ENCODE results near the gene EML2. TPM values are rescaled to one million over a fixed set of nuclear protein-coding genes. Genes with fewer than 3 reads are reported as not detected.
"Not testable (repeated sequence)": the region's sequence is repeated elsewhere in the genome, so short reads cannot be mapped to it uniquely, and the experiment has no call there.

Gene EML2, protein sequence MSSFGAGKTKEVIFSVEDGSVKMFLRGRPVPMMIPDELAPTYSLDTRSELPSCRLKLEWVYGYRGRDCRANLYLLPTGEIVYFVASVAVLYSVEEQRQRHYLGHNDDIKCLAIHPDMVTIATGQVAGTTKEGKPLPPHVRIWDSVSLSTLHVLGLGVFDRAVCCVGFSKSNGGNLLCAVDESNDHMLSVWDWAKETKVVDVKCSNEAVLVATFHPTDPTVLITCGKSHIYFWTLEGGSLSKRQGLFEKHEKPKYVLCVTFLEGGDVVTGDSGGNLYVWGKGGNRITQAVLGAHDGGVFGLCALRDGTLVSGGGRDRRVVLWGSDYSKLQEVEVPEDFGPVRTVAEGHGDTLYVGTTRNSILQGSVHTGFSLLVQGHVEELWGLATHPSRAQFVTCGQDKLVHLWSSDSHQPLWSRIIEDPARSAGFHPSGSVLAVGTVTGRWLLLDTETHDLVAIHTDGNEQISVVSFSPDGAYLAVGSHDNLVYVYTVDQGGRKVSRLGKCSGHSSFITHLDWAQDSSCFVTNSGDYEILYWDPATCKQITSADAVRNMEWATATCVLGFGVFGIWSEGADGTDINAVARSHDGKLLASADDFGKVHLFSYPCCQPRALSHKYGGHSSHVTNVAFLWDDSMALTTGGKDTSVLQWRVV
- 19.3 TPM for total RNA-seq
- polyA plus RNA-seq: 55.2 TPM
- long read RNA-seq, donor 1: 0 reads
- long read RNA-seq, donor 2, partial matches to known transcripts: 0 of 8 reads
- long read RNA-seq, donor 2, other reads (novel, unspliced or antisense): 0 of 8 reads
- long read RNA-seq, donor 3, partial matches to known transcripts: 0 of 5 reads
- long read RNA-seq, donor 3, other reads (novel, unspliced or antisense): 0 of 5 reads
- long read RNA-seq, donor 4, partial matches to known transcripts: 0 of 4 reads
- long read RNA-seq, donor 4, other reads (novel, unspliced or antisense): 0 of 4 reads
- long read RNA-seq, donor 5, transcript EML2-201 (19 exons, 2,264 nt): major isoform, 5 of 10 reads
- long read RNA-seq, donor 5, partial matches to known transcripts: 0 of 10 reads
- long read RNA-seq, donor 5, other reads (novel, unspliced or antisense): 0 of 10 reads
- long read RNA-seq, donor 6, transcript EML2-201 (19 exons, 2,264 nt): major isoform, 5 of 6 reads
- long read RNA-seq, donor 6, partial matches to known transcripts: 0 of 6 reads
- long read RNA-seq, donor 6, other reads (novel, unspliced or antisense): 0 of 6 reads
- long read RNA-seq, donor 7, partial matches to known transcripts: 0 of 3 reads
- long read RNA-seq, donor 7, other reads (novel, unspliced or antisense): 0 of 3 reads
- long read RNA-seq, donor 8, partial matches to known transcripts: 0 of 3 reads
- long read RNA-seq, donor 8, other reads (novel, unspliced or antisense): 0 of 3 reads
- long read RNA-seq, donor 9, partial matches to known transcripts: 0 of 3 reads
- long read RNA-seq, donor 9, other reads (novel, unspliced or antisense): 0 of 3 reads
- long read RNA-seq, donor 10, partial matches to known transcripts: 0 of 5 reads
- long read RNA-seq, donor 10, other reads (novel, unspliced or antisense): 0 of 5 reads

DNA sequence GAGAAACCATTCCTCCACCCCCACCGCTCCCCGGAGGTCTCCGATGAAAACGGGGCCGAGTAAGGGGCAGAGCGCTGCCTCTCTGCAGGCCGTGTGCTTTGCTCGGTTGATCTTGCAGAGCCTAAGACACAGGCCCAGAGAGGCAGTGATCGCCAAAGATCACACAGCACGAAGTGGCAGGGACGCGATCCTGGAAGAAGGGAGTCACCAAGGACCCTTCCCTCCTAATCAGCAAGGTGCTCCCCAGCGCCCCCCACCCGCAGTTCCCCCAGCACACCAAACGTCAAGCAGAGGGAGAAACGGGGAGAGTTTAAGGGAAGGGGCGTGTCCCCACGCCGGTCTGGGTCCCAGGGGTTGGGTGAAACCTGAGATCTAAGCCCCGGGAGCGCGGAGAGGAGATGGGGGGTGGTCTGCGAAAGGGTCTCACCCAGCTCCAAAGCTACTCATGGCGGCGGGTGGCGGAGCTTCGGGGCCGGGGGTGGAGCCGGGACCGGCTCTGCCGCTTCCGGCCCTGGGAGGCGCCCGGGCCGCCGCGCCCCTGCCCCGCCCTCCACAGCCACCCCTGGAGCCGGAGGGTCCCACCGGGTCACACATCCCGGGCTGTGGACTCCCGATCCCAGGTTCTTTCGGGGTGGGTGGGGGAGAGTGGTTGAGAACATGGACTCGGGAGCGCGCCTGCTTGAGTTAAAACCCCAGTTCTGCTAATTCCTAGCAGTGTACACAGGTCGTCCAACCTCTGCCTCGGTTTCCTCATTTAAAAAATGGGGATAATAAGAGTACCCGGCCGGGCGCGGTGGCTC is at the start of gene EML2:
TSS of gene EML2 (minus strand) at position 468 of the 800 bp plus-strand sequence. CDS start at position 447, 21 bp downstream.
- Histone ChIP-seq H3K27me3 (ENCODE audit: control insufficient read depth in 2 of 2, insufficient read depth in 1 of 2, low read length in 1 of 2) (peaks cover 8 to 36% of the 10 kb centered on the region in 2 donors), H3K9me3 (ENCODE audit: control insufficient read depth in 2 of 2, insufficient read depth in 1 of 2, low read length in 1 of 2) (peaks cover 0 to 11% of the 10 kb centered on the region in 2 donors), H3K36me3 (ENCODE audit: control insufficient read depth in 2 of 2, insufficient read depth in 2 of 2, low read length in 1 of 2) (peaks cover 2 to 5% of the 10 kb centered on the region in 2 donors), H3K27ac (ENCODE audit: low read depth in 1 of 2, low read length in 1 of 2) (peak within 1 kb of the TSS; percentile 17 to 61), H3K4me3 (ENCODE audit: low read length in 2 of 2) (peak within 1 kb of the TSS; percentile 86), H3K4me1 (ENCODE audit: control insufficient read depth in 2 of 2, insufficient read depth in 2 of 2, low read length in 2 of 2) (peaks cover 17 to 40% of the 10 kb centered on the region in 2 donors)
- 5% methylated on average over 52 of the region's 52 CpGs for WGBS
- peak in 3 of 9 donors; percentile 58 to 79 (median 64) for DNase-seq (ENCODE audit: low read depth in 6 of 9, low spot score in 9 of 9)

DNA sequence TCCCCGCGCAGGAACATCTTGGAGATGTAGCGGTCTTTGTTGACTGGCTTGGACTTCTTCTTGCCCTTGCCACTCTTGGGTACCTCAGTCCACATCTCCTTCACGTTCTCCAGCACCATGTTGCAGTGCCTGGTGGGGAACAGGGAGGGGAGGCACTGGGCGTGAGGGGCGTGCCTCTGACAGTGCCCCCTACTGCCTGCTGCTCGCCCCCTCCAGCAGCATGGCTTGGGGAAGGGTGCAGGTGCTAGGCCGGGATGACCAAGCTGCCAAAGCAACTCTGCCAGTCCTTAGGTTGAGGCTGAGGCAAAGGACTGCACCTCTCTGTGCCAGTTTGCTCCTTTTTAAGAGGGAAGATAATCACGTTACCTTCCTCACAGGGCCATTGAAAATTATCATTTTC is 48.4 kb upstream of the EML2 start:
- WGBS: 97% methylated on average over 9 of the region's 9 CpGs

DNA sequence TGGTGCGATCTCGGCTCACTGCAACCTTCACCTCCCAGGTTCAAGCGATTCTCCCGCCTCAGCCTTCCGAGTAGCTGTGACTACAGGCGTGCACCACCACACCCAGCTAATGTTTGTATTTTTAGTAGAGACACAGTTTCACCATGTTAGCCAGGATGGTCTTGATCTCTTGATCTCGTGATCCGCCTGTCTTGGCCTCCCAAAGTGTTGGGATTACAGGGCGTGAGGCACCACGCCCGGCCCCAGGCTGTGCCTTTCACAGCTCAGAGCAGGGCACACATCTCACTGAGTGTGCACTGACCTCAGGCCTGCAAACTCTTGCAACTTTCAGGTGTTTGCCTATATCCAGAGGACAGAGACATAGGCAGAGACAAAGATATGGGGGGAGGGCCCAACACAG is 45.8 kb upstream of the EML2 start:
- peaks cover 0 to 14% of the 10 kb centered on the region in 2 donors for H3K27me3 ChIP-seq (ENCODE audit: control insufficient read depth in 2 of 2, insufficient read depth in 1 of 2, low read length in 1 of 2)
- not testable (repeated sequence) for H3K4me3 ChIP-seq (ENCODE audit: low read length in 2 of 2); H3K27ac ChIP-seq (ENCODE audit: low read depth in 1 of 2, low read length in 1 of 2); DNase-seq (ENCODE audit: low read depth in 6 of 9, low spot score in 9 of 9); H3K9me3 ChIP-seq (ENCODE audit: control insufficient read depth in 2 of 2, insufficient read depth in 1 of 2, low read length in 1 of 2); H3K4me1 ChIP-seq (ENCODE audit: control insufficient read depth in 2 of 2, insufficient read depth in 2 of 2, low read length in 2 of 2)
- WGBS: 89% methylated on average over 11 of the region's 11 CpGs
- H3K36me3 ChIP-seq (ENCODE audit: control insufficient read depth in 2 of 2, insufficient read depth in 2 of 2, low read length in 1 of 2): peaks cover 45% of the 10 kb centered on the region in 2 donors

More for the DNA sequence above, 48.4 kb upstream of the EML2 start:
- H3K36me3 ChIP-seq (ENCODE audit: control insufficient read depth in 2 of 2, insufficient read depth in 2 of 2, low read length in 1 of 2): peaks cover 45% of the 10 kb centered on the region in 2 donors
- H3K9me3 ChIP-seq (ENCODE audit: control insufficient read depth in 2 of 2, insufficient read depth in 1 of 2, low read length in 1 of 2): no peaks in the 10 kb centered on the region
- H3K27me3 ChIP-seq (ENCODE audit: control insufficient read depth in 2 of 2, insufficient read depth in 1 of 2, low read length in 1 of 2): no peaks in the 10 kb centered on the region
- peaks cover 6 to 9% of the 10 kb centered on the region in 2 donors for H3K4me1 ChIP-seq (ENCODE audit: control insufficient read depth in 2 of 2, insufficient read depth in 2 of 2, low read length in 2 of 2)
- no peak overlapping the region for H3K4me3 ChIP-seq (ENCODE audit: low read length in 2 of 2)
- H3K27ac ChIP-seq (ENCODE audit: low read depth in 1 of 2, low read length in 1 of 2): no peak overlapping the region
- no peak for DNase-seq (ENCODE audit: low read depth in 6 of 9, low spot score in 9 of 9)

DNA sequence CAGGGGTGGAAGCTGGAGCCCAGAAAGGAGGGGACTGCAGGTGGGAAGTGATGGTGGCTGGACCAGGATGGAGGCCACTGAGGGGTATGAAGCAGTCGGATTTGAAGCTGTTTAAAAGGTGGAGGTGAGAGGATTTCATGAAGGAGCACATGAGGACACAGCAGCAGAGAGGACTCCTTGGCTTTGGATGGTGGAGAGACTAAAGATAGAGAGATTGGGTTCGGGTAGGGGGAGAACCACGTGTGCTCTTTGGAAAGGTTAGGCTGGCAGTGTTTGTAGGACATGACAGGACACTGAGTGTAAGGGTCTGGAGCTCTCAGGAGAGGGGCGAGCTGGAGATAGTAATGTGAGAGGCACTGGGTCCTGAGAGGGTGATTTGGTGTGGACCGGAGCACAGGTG is 43.7 kb upstream of the EML2 start:
- peaks cover 0 to under 1% of the 10 kb centered on the region in 2 donors for H3K9me3 ChIP-seq (ENCODE audit: control insufficient read depth in 2 of 2, insufficient read depth in 1 of 2, low read length in 1 of 2)
- H3K27ac ChIP-seq (ENCODE audit: low read depth in 1 of 2, low read length in 1 of 2): no peak overlapping the region
- no peak for DNase-seq (ENCODE audit: low read depth in 6 of 9, low spot score in 9 of 9)
- peaks cover 34 to 39% of the 10 kb centered on the region in 2 donors for H3K36me3 ChIP-seq (ENCODE audit: control insufficient read depth in 2 of 2, insufficient read depth in 2 of 2, low read length in 1 of 2)
- peaks cover 5 to 11% of the 10 kb centered on the region in 2 donors for H3K4me1 ChIP-seq (ENCODE audit: control insufficient read depth in 2 of 2, insufficient read depth in 2 of 2, low read length in 2 of 2)
- WGBS: 96% methylated on average over 5 of the region's 5 CpGs
- peaks cover 12 to 36% of the 10 kb centered on the region in 2 donors for H3K27me3 ChIP-seq (ENCODE audit: control insufficient read depth in 2 of 2, insufficient read depth in 1 of 2, low read length in 1 of 2)
- no peak overlapping the region for H3K4me3 ChIP-seq (ENCODE audit: low read length in 2 of 2)

DNA sequence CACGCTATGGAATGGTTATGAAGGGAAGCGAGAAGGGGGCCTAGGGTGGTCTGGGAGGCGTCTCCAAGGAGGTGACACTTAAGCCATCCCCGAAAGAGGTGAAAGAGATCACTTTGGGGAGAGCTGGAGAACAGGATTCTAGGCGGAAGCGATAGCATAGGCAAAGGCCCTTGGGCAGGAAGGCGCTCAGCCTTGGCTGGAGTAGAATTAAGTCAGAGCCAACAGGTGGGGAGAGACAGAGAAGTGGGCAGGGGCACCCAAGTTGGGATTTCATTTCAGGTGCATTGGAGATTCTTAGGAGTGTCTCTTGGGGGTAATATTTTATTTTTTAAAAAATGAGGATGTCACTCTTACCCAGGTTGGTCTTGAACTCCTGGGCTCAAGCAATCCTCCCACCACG is 42.9 kb upstream of the EML2 start:
- whole genome bisulfite sequencing: 90% methylated on average over 8 of the region's 8 CpGs
- no peak overlapping the region for H3K4me3 ChIP-seq (ENCODE audit: low read length in 2 of 2)

DNA sequence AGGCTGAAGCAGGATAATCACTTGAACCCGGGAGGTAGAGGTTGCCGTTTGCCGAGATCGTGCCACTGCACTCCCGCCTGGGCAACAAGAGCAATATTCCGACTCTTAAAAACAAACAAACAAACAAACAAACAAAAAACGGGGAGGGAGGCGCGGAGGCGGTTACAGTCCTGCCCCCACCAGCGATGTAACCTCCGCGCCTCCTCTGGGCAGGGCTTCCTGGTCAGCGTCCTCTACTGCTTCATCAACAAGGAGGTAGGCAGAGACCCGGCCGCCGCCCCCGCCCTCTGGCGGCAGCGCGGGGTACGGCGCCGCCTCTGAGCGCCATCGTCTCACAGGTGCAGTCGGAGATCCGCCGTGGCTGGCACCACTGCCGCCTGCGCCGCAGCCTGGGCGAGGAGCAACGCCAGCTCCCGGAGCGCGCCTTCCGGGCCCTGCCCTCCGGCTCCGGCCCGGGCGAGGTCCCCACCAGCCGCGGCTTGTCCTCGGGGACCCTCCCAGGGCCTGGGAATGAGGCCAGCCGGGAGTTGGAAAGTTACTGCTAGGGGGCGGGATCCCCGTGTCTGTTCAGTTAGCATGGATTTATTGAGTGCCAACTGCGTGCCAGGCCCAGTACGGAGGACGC is 42.3 kb upstream of the EML2 start:
- no peak overlapping the region for H3K27ac ChIP-seq (ENCODE audit: low read depth in 1 of 2, low read length in 1 of 2)
- peak overlapping the region; percentile 16 to 34 for H3K4me3 ChIP-seq (ENCODE audit: low read length in 2 of 2)
- peaks cover 0 to 7% of the 10 kb centered on the region in 2 donors for H3K9me3 ChIP-seq (ENCODE audit: control insufficient read depth in 2 of 2, insufficient read depth in 1 of 2, low read length in 1 of 2)
- peaks cover 26 to 50% of the 10 kb centered on the region in 2 donors for H3K27me3 ChIP-seq (ENCODE audit: control insufficient read depth in 2 of 2, insufficient read depth in 1 of 2, low read length in 1 of 2)
- DNase-seq (ENCODE audit: low read depth in 6 of 9, low spot score in 9 of 9): peak; percentile 43 to 91 (median 76)
- peaks cover 8 to 24% of the 10 kb centered on the region in 2 donors for H3K4me1 ChIP-seq (ENCODE audit: control insufficient read depth in 2 of 2, insufficient read depth in 2 of 2, low read length in 2 of 2)
- H3K36me3 ChIP-seq (ENCODE audit: control insufficient read depth in 2 of 2, insufficient read depth in 2 of 2, low read length in 1 of 2): peaks cover 22 to 27% of the 10 kb centered on the region in 2 donors
- 4% methylated on average over 51 of the region's 51 CpGs for WGBS

More for the DNA sequence above, 42.9 kb upstream of the EML2 start:
- DNase-seq (ENCODE audit: low read depth in 6 of 9, low spot score in 9 of 9): no peak
- H3K9me3 ChIP-seq (ENCODE audit: control insufficient read depth in 2 of 2, insufficient read depth in 1 of 2, low read length in 1 of 2): peaks cover 0 to 7% of the 10 kb centered on the region in 2 donors
- H3K36me3 ChIP-seq (ENCODE audit: control insufficient read depth in 2 of 2, insufficient read depth in 2 of 2, low read length in 1 of 2): peaks cover 26 to 31% of the 10 kb centered on the region in 2 donors
- peaks cover 8 to 19% of the 10 kb centered on the region in 2 donors for H3K4me1 ChIP-seq (ENCODE audit: control insufficient read depth in 2 of 2, insufficient read depth in 2 of 2, low read length in 2 of 2)
- H3K27me3 ChIP-seq (ENCODE audit: control insufficient read depth in 2 of 2, insufficient read depth in 1 of 2, low read length in 1 of 2): peaks cover 20 to 44% of the 10 kb centered on the region in 2 donors
- H3K27ac ChIP-seq (ENCODE audit: low read depth in 1 of 2, low read length in 1 of 2): no peak overlapping the region

DNA sequence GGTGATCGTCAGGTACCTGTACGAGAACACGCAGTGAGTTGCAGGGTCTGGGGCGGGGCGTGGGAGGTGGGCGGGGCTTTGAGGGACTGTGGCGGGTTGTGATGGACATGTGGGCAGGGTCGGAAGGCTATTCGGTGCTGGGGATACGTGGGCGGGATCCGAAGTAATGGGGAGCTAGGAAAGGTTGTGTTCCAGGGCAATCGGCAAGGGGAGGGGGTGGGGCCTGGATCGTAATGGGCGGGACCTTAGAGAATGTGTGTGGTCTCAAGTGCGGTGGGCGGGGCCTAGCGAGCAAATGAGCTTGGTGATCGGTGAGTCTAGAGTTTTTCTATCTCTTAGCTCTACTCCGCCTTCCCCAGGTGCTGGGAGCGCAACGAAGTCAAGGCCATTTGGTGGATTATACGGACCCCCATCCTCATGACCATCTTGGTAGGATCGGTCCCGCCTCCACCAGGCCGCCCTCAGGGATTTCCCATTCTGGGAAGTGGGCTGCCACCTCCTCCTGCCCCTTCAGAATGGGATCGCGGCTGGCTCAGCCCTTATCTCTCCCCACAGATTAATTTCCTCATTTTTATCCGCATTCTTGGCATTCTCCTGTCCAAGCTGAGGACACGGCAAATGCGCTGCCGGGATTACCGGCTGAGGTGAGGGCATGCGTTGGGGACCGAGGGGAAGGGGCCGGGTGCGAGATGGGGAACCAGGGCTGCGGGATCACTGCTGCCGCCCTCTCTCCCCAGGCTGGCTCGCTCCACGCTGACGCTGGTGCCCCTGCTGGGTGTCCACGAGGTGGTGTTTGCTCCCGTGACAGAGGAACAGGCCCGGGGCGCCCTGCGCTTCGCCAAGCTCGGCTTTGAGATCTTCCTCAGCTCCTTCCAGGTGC is 38.4 kb upstream of the EML2 start:
- H3K27me3 ChIP-seq (ENCODE audit: control insufficient read depth in 2 of 2, insufficient read depth in 1 of 2, low read length in 1 of 2): peaks cover 40 to 87% of the 10 kb centered on the region in 2 donors
- DNase-seq (ENCODE audit: low read depth in 6 of 9, low spot score in 9 of 9): peak in 3 of 9 donors; percentile 48 to 69 (median 53)
- WGBS: 4% methylated on average over 49 of the region's 49 CpGs

More for the DNA sequence above, 38.4 kb upstream of the EML2 start:
- Histone ChIP-seq H3K4me1 (ENCODE audit: control insufficient read depth in 2 of 2, insufficient read depth in 2 of 2, low read length in 2 of 2) (peaks cover 8 to 24% of the 10 kb centered on the region in 2 donors), H3K9me3 (ENCODE audit: control insufficient read depth in 2 of 2, insufficient read depth in 1 of 2, low read length in 1 of 2) (peaks cover 0 to 9% of the 10 kb centered on the region in 2 donors), H3K36me3 (ENCODE audit: control insufficient read depth in 2 of 2, insufficient read depth in 2 of 2, low read length in 1 of 2) (no peaks in the 10 kb centered on the region), H3K4me3 (ENCODE audit: low read length in 2 of 2) (peak overlapping the region in 1 of 2 donors; percentile 38), H3K27ac (ENCODE audit: low read depth in 1 of 2, low read length in 1 of 2) (no peak overlapping the region)
